Activated effector memory CD4-positive, alpha-beta T cell treated with Interleukin-2 at 50 U/mL for 16 hours (primary cell): ENCODE measurements around the gene ZBTB6.

ENCODE experiments used
- DNase-seq: peaks from one replicate; pipeline ENCODE4 v3.0.0-alpha.2; 2020

ZBTB6 gene

GRCh38 chr9:122912964-122913673, at the start of gene ZBTB6:
Gene ZBTB6, minus strand, starts transcription at chr9:122913323. Its CDS starts 1,251 bp downstream, at chr9:122912072.
- DNase-seq = peak; percentile 61

GRCh38 chr9:122961139-122961538, 48.0 kb upstream of the ZBTB6 start:
- DNase-seq = no peak

- DNase-seq = no peak
Measured at GRCh38 chr9:122955961-122956360, 42.8 kb upstream of the ZBTB6 start.

GRCh38 chr9:122954253-122954691, 41.1 kb upstream of the ZBTB6 start:
- no peak for DNase-seq

- no peak for DNase-seq
Measured at GRCh38 chr9:122951056-122951455, 37.9 kb upstream of the ZBTB6 start.

- no peak for DNase-seq
Measured at GRCh38 chr9:122950263-122950662, 37.1 kb upstream of the ZBTB6 start.

GRCh38 chr9:122949696-122950095, 36.6 kb upstream of the ZBTB6 start:
- DNase-seq = no peak

- no peak for DNase-seq
Measured at GRCh38 chr9:122948313-122948712, 35.2 kb upstream of the ZBTB6 start.

GRCh38 chr9:122946461-122947005, 33.4 kb upstream of the ZBTB6 start:
- DNase-seq = no peak

- no peak for DNase-seq
Measured at GRCh38 chr9:122944960-122945888, 32.1 kb upstream of the ZBTB6 start.

- no peak for DNase-seq
Measured at GRCh38 chr9:122941582-122942234, 28.6 kb upstream of the ZBTB6 start.

- DNase-seq = peak; percentile 97
Measured at GRCh38 chr9:122940749-122941581, 27.8 kb upstream of the ZBTB6 start, which contains the start of gene RABGAP1. Gene RABGAP1, plus strand, starts transcription at chr9:122941020. Its CDS starts 16,040 bp downstream, at chr9:122957060.

GRCh38 chr9:122940454-122940748, 27.3 kb upstream of the ZBTB6 start:
- no peak for DNase-seq

- DNase-seq = no peak
Measured at GRCh38 chr9:122939601-122940000, 26.5 kb upstream of the ZBTB6 start.

GRCh38 chr9:122936883-122937282, 23.8 kb upstream of the ZBTB6 start:
- DNase-seq = no peak

GRCh38 chr9:122936464-122936863, 23.3 kb upstream of the ZBTB6 start:
- no peak for DNase-seq

GRCh38 chr9:122931226-122932121, 18.4 kb upstream of the ZBTB6 start, which contains the start of gene ZBTB26:
Gene ZBTB26, minus strand, starts transcription at chr9:122931512. Its CDS starts 11,578 bp downstream, at chr9:122919934.
- DNase-seq = peak; percentile 79

GRCh38 chr9:122930541-122931225, 17.6 kb upstream of the ZBTB6 start:
- DNase-seq = no peak

GRCh38 chr9:122929796-122930354, 16.8 kb upstream of the ZBTB6 start:
- no peak for DNase-seq

GRCh38 chr9:122923947-122924346, 10.8 kb upstream of the ZBTB6 start:
- no peak for DNase-seq
